ENCODE measurements around the gene RSF1.
"Not testable (repeated sequence)": the region's sequence is repeated elsewhere in the genome, so short reads cannot be mapped to it uniquely, and the experiment has no call there.

DNA sequence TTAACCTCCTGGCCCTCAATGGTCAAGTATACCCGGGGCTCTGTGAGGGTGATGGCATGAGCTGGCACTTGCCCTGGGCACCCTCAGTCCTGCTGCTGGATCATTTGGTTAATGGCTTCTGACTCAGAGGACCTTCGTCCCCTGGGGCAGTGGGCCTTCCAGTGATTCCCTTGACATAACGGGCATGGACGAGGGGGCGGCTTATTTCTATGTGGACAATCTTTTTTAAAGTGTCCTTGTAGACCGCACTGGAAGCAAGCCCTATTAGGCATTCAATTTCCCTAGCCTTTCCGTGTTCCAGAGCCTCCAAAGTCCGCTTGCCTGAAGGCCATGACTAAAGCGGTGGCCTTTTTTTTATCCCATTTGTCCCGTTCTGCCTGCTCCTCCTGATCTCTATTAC is 40.9 kb upstream of the RSF1 start:
- TF ChIP-seq EP300, POLR2A (IDR thresholded peaks at IDR 0.05): not testable (repeated sequence)

All from stomach (tissue), 4 donors.